ENCODE data around the gene PNMA6E. TPM values are rescaled to one million over a fixed set of nuclear protein-coding genes. Genes with fewer than 3 reads are reported as not detected.

Gene PNMA6E
- total RNA-seq (not detected), polyA plus RNA-seq (not detected)

DNA sequence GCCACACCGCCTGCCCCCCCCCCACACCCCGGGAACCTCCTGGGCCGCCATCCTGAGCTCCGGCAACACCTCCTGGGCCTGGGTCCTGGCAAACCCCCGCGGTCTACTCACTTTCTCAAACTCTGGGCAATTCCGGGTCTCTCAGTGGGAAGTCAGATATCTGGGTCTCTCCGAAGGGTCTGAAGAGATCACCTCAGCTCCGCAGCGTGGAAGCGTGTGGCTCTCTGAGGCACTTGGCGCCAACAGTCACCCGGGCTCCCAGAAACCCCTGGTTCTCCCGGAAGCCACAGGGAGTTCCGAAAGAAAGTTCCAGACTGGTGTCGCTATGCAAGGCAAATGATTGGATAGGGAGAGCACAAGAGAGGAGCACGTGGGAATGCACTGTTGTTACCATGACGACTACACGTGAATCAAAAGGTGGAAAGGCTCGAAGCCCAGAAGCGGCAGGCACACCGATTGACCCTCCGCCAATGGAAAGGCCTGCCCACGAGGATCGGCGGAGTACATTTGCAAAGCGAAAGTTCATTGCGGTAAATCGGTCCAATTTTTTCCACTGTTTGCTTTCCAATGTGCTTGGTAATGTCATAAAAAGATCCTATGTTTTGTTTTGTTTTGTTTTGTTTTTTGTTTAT is at the start of gene PNMA6E:
PNMA6E (minus strand) TSS at position 218 of the 632 bp plus-strand sequence. CDS start 2,501 bp downstream, outside the sequence.
- no peaks in the 10 kb centered on the region for H3K36me3 ChIP-seq (ENCODE audit: insufficient read depth)
- 93% methylated on average over 29 of the region's 29 CpGs for WGBS
- no peaks in the 10 kb centered on the region for H3K4me1 ChIP-seq (ENCODE audit: insufficient read depth)
- H3K27ac ChIP-seq (ENCODE audit: low read depth), result no peak within 1 kb of the TSS
- H3K4me3 ChIP-seq (ENCODE audit: low read depth, low read length), result no peak within 1 kb of the TSS
- DNase-seq (ENCODE audit: extremely low spot score), result no peak

DNA sequence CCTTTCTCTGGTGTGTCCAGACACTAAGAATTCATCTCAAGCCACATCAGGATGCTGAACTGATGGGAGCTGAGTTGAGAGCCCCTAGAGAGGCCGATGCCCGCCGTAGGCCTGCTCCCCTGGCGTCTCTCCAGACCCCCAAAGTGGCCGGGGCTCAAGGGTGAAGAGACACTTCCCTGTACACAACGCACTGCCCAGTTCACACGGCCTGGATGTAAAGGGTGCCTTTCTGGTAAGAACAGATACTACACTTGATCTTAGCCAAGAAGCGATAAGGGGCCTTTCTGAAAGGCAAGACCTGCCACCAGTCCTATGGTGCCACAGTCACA is 49.8 kb upstream of the PNMA6E start:
- H3K27ac ChIP-seq (ENCODE audit: low read depth), result no peak overlapping the region
- 94% methylated on average over 8 of the region's 8 CpGs for WGBS
- no peak for DNase-seq (ENCODE audit: extremely low spot score)
- H3K4me1 ChIP-seq (ENCODE audit: insufficient read depth), result no peaks in the 10 kb centered on the region
- no peak overlapping the region for H3K4me3 ChIP-seq (ENCODE audit: low read depth, low read length)
- peaks cover 4% of the 10 kb centered on the region for H3K36me3 ChIP-seq (ENCODE audit: insufficient read depth)

DNA sequence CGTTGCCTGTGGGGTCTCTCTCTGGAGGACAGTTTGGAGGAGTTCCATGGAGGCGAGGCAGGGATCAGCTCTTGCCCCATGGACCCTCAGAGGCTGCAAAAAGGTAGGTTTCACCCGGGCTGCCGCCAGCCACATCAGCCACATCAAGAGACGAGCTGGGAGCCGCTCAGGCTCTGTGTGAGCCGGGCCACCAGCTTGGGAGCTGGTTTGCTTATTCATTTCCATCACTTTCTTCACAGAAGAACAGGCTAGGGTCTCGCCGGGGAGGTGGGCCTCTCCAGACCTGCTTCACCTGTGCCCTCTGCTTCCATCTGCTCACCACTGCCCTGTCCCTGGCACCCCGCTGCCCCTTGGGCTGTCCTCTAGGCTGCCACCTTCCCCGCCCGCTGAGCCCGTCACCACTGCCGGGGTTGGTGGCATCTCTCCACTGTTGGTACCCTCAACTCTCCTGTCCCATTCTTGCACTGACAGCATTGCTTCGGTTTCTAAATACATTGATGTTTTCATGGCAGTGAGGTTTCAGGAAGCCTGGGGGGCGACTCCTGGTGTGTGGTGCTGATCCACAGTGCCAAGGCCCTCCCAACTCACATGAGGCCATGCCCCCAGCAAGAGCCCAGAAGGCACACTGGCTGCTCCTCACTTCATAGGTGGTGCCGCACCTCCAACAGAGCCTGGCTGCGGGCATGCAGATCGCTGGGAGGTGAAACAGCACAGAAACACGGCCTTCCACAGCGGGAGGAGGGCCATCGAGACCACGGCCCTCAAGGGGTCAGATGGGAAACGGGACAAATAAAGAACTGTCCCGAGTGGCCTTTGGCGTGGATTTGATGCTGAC is 49.2 kb upstream of the PNMA6E start:
- WGBS, result 94% methylated on average over 26 of the region's 26 CpGs
- no peak for DNase-seq (ENCODE audit: extremely low spot score)

DNA sequence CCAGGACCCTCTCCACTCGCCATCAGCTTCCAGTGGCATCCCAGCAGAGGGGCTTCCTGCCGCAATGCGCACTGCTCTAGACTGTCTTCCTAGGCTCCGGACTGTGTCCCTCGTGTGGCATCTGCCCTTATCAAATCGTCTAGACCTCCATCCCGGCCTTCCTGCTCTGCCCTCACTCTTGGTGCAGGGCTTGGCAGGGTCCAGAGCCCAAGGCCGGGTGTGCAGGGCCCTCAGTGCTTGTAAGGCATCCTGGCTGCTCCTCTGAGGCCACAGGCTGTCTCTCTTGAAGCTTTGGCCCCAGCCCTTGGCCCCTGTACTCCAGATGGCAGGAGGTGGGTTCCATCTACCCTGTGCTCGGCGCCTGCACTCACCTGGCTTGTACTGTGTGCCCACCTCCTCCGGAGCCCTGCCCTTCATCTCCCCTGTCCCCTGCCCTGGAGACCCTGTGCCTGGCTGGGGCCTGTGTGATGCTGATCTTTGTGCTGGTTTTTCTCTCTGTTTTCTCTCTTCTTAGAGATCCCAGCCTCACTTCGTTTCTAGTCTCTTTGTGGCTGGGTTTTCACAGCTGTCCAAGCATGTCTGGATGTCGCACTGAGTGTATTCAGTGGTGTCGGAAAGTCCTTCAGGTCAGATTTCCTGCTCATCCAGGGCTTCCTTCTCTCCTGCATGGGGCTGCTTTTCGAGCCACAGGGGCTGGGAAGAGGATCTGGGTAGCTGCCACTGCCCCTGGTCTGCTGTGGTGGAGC is 48.4 kb upstream of the PNMA6E start:
- Histone ChIP-seq H3K27ac (ENCODE audit: low read depth) (no peak overlapping the region), H3K4me3 (ENCODE audit: low read depth, low read length) (no peak overlapping the region), H3K4me1 (ENCODE audit: insufficient read depth) (no peaks in the 10 kb centered on the region), H3K36me3 (ENCODE audit: insufficient read depth) (peaks cover 4% of the 10 kb centered on the region)
- 89% methylated on average over 15 of the region's 15 CpGs for WGBS
- DNase-seq (ENCODE audit: extremely low spot score), result no peak

More for the DNA sequence above, 49.2 kb upstream of the PNMA6E start:
- Histone ChIP-seq H3K4me3 (ENCODE audit: low read depth, low read length) (no peak overlapping the region), H3K36me3 (ENCODE audit: insufficient read depth) (peaks cover 4% of the 10 kb centered on the region), H3K27ac (ENCODE audit: low read depth) (no peak overlapping the region), H3K4me1 (ENCODE audit: insufficient read depth) (no peaks in the 10 kb centered on the region)

DNA sequence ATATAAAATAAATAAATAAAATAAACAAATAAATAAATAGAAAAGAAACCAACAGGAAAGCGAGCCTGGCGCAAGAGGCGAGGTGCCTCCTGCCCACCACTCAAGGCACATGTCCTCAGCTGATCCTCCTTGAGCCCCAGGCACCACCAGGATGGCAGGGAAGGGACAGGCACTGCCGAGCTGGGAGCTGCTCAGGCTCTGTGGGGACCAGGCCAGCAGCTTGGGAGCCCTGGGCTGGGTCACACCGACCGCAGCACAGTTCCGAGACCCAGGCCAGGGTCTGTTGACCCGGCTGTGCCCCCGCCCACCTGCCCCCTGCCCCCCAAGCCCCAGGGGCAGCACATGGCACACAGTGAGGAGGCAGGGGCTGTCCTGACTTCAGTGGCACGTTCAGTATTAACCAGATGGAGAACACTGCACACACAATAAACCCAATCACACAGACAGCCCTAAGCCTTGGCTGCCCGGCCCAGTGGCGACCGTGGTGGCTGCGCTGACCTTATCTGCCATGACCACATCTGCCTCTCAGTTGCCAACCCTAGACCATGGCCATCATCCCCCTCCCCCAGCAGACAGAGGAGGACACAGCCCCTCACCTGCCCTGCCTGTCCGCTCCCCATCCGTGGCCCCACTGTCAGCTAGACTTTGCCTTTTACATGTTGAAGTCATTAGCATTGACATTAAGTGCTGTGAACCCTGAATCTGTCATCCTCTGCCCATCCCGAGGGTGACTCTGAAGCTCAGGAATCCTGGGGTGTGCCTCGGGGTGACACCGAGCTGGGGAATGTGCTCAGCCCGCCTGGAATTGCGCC is 47.6 kb upstream of the PNMA6E start:
- Histone ChIP-seq H3K4me1 (ENCODE audit: insufficient read depth) (no peaks in the 10 kb centered on the region), H3K36me3 (ENCODE audit: insufficient read depth) (peaks cover 3% of the 10 kb centered on the region), H3K27ac (ENCODE audit: low read depth) (no peak overlapping the region), H3K4me3 (ENCODE audit: low read depth, low read length) (no peak overlapping the region)
- DNase-seq (ENCODE audit: extremely low spot score), result no peak
- 94% methylated on average over 21 of the region's 21 CpGs for WGBS

DNA sequence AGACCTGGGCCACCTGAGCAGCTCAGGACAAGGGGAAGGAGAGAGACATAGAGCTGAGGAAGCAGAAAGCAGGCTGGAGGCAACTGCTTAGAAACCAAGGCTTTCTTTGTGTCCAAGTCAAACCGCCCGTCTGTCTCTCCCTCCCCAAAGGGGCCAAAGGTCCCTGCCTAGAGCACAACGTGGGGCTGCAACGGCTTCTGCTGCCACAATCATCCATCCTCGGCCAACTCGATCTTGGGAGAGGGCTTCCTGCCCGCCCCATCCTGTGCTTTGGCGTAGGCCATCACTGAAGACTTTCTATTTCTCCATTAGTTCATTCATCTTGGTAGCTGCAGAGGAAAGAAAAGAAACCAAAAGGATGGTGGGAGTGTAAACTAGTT is 46.4 kb upstream of the PNMA6E start:
- no peak overlapping the region for H3K4me3 ChIP-seq (ENCODE audit: low read depth, low read length)
- WGBS, result 88% methylated on average over 8 of the region's 8 CpGs
- H3K36me3 ChIP-seq (ENCODE audit: insufficient read depth), result peaks cover 3% of the 10 kb centered on the region
- no peak overlapping the region for H3K27ac ChIP-seq (ENCODE audit: low read depth)
- no peak for DNase-seq (ENCODE audit: extremely low spot score)
- no peaks in the 10 kb centered on the region for H3K4me1 ChIP-seq (ENCODE audit: insufficient read depth)

DNA sequence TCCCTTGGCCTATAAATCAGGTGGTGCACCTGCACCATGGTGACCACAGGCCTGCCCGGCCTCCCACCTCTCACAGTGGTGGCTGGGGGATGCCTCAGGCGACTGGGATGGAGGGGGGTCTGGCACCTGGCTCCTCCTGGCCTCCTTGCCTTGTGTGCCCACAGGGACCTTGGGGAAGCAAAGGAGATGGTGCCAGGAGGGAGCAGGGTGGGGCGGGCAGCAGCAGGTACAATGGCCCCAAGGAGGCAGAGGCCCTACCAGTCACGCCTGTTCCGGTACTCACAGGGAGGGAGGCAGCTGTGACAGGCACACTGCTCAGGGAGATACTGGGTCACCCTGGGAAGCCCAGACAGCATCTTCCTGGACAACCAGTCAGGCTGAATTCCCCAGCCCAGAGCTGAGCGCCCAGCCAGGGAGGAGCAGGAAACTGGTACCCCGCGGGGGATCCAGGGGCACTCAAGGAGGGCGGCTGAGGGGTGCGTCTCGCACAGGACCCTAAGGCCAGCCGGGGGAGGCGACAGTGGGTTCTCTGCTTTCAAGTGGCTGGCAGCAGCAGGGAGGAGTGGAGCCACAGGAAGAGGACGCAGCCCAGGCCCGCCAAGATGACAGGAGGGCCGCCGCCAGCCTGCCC is 45.9 kb upstream of the PNMA6E start:
- no peak for DNase-seq (ENCODE audit: extremely low spot score)
- Histone ChIP-seq H3K27ac (ENCODE audit: low read depth) (no peak overlapping the region), H3K36me3 (ENCODE audit: insufficient read depth) (peaks cover 3% of the 10 kb centered on the region)

DNA sequence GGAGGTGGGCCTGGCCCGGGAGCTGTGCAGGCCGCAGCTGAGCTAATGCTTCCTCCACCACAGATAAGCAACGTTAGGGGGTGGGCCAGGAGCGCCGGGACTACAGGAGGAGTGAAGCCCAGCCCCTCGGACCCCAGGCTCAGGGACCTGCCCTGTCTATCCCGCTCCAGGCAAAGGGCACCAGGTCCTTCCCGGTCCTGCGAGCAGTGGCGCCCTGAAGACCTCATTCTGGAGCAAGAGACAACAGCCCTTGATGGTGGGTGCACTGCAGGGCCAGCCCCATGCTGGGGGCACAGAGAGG is 45.4 kb upstream of the PNMA6E start:
- no peak for DNase-seq (ENCODE audit: extremely low spot score)
- 61% methylated on average over 10 of the region's 10 CpGs for WGBS
- no peak overlapping the region for H3K4me3 ChIP-seq (ENCODE audit: low read depth, low read length)

More for the DNA sequence above, 45.9 kb upstream of the PNMA6E start:
- WGBS, result 95% methylated on average over 17 of the region's 17 CpGs
- Histone ChIP-seq H3K4me3 (ENCODE audit: low read depth, low read length) (no peak overlapping the region), H3K4me1 (ENCODE audit: insufficient read depth) (no peaks in the 10 kb centered on the region)

DNA sequence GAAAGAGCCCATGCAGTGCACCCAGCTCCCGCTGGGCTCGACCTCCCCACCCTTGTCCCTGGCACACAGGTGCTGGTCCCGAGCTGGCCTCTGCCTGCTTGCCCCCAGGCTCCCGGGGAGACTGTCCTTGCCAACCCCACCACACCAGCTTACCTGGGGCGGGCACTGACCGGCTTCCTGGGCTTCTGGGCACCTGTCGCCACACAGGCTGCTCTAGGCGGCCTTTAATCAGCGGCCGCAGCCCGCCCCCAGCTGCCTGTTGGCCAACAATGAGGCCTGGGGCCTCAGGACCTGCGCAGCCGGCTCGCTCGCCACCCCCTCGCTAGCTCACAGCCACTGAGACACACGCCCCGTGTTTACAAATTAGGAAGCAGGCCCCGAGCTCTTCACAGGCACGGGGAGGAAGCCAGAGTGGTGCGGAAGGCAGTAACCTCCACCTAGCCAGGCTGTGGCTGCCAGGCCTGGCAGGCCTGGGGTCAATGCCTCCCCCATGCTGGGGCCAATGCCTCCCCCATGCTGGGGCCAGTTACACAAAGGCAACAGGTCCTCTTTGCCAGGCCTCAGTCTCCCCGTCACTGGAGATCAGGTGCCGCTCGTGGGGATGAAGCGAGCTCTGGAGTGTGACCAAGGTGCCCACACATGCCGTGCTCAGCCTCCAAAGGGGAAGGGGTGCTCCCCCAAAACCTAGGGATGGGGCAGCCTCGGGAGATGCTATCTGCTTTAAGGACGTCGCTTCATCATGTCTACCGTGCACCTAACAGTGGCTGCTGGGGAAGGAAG is 44.9 kb upstream of the PNMA6E start, which contains the start of gene TREX2:
TREX2 (minus strand) TSS at position 201 of the 780 bp plus-strand sequence. CDS start 626 bp downstream, outside the sequence.
- no peak within 1 kb of the TSS for H3K27ac ChIP-seq (ENCODE audit: low read depth)
- 75% methylated on average over 30 of the region's 30 CpGs for WGBS

More for the DNA sequence above, 45.4 kb upstream of the PNMA6E start:
- H3K36me3 ChIP-seq (ENCODE audit: insufficient read depth), result peaks cover 3% of the 10 kb centered on the region
- H3K27ac ChIP-seq (ENCODE audit: low read depth), result no peak overlapping the region
- no peaks in the 10 kb centered on the region for H3K4me1 ChIP-seq (ENCODE audit: insufficient read depth)

DNA sequence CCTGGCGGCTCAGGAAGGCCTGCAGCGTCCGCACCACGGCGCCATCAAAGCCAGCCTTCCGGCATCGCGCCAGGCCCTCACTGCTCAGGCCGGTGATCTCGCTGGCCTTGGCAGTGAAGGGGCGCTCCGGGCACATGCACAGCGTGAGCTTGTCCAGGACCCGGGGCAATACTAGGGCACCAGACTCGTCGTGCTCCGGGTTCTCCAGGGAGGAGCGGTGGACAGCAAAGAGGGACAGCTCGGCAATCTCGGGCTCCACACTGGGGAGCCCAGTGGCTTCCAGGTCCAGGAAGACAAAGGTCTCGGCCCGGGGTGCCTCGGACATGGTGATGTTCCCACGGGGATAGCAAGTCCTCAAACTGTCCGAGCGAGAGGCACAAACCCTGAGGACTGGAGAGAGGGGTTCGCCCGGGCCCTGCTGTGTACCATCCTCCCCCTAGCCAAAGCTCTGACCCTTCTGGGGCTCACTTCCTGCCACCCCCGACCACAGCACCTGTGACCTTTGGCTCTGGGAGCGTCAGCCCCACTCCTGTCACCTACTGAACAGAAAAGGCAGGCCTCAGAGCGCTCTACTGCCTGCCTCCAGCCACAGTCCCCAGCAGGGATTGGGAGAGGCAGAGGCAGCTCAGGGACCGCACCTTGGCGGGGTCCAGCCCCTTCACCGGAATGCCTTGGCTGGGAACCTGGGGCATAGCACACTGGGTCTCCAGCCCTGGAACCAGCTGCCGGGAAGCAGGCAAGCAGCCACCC is 44.1 kb upstream of the PNMA6E start:
- DNase-seq (ENCODE audit: extremely low spot score), result no peak
- no peak overlapping the region for H3K4me3 ChIP-seq (ENCODE audit: low read depth, low read length)
- no peak overlapping the region for H3K27ac ChIP-seq (ENCODE audit: low read depth)
- H3K4me1 ChIP-seq (ENCODE audit: insufficient read depth), result no peaks in the 10 kb centered on the region
- 89% methylated on average over 35 of the region's 35 CpGs for WGBS
- peaks cover 3% of the 10 kb centered on the region for H3K36me3 ChIP-seq (ENCODE audit: insufficient read depth)

More for the DNA sequence above, 44.9 kb upstream of the PNMA6E start, which contains the start of gene TREX2:
- Histone ChIP-seq H3K36me3 (ENCODE audit: insufficient read depth) (peaks cover 3% of the 10 kb centered on the region), H3K4me1 (ENCODE audit: insufficient read depth) (no peaks in the 10 kb centered on the region), H3K4me3 (ENCODE audit: low read depth, low read length) (no peak within 1 kb of the TSS)
- DNase-seq (ENCODE audit: extremely low spot score), result no peak

DNA sequence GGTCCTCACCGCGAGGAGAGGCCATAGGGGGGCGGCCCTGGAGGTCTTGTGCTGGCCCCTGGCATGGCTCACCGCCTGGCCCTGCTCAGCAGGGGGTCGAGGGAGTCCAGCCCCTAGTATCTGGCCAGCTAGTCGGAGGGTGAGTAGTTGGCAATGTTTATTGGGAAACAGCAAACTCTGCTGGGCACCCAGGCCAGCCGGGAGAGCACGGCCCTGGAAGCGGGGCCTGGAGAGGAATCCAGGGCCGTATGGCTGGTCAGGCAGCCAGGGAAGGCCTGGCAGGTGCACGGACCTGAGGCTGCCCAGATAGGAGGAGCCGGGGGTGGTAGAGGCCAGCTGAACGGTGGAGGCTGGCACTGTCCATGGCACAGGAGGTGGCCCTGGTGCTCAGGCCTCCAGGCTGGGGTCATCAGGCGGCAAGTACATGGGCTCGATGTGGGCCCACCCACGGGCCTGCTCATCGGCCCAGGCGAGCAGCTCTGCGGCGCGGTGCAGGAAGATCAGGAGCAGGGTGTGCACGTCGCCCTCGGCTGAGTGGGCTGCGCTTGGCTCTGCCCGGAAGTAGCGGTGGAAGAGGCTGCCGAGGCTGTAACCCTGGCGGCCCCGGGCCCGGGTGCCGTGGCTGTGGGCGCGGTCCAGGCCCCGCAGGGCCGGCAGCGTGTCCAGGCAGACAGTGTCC is 43.3 kb upstream of the PNMA6E start:
- no peak overlapping the region for H3K27ac ChIP-seq (ENCODE audit: low read depth)
- DNase-seq (ENCODE audit: extremely low spot score), result no peak
- no peaks in the 10 kb centered on the region for H3K4me1 ChIP-seq (ENCODE audit: insufficient read depth)
- H3K36me3 ChIP-seq (ENCODE audit: insufficient read depth), result no peaks in the 10 kb centered on the region
- no peak overlapping the region for H3K4me3 ChIP-seq (ENCODE audit: low read depth, low read length)
- WGBS, result 88% methylated on average over 37 of the region's 37 CpGs
